ENCODE measurements around the gene CHMP3. TPM values are rescaled to one million over a fixed set of nuclear protein-coding genes. Genes with fewer than 3 reads are reported as not detected.
"Not testable (repeated sequence)": the region's sequence is repeated elsewhere in the genome, so short reads cannot be mapped to it uniquely, and the experiment has no call there.

Gene CHMP3
- total and polyA plus RNA-seq, 2 of the 8 experiments (the other 6 are each of a cell fraction or from before 2014, with no cell fraction given), result 11.7 to 21.9 TPM

DNA sequence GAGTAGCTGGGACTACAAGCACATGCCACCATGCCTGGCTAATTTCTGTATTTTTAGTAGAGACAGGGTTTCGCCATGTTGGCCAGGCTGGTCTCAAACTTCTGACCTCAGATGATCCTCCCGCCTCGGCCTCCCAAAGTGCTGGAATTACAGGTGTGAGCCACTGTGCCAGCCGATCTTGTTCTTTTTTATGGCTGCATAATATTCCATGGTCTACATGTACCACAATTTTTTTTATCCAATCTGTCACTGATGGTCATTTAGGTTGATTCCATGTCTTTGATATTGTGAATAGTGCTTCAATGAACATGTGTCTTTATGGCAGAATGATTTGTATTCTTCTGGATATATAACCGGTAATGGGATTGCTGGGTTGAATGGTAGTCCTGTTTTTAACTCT, 26.5 kb upstream of the CHMP3 start:
- FAIRE-seq; H3K4ac ChIP-seq (replicated peaks; ENCODE audit: insufficient read length, low read depth, low read length); H3K23me2 ChIP-seq (ENCODE audit: low read depth, low read length); H4K5ac ChIP-seq (ENCODE audit: insufficient read length, low read depth, low read length); H2BK20ac ChIP-seq (ENCODE audit: low read length); H3K27ac ChIP-seq (ENCODE audit: low read depth, low read length); H3K79me1 ChIP-seq (ENCODE audit: low read depth, low read length); POLR2A ChIA-PET (ENCODE audit: partially characterized antibody); CTCF ChIA-PET (ENCODE audit: partially characterized antibody); H3K36me3 ChIP-seq (ENCODE audit: control insufficient read depth in 2 of 4, insufficient read depth in 4 of 4, low read length in 3 of 4); H3K4me1 ChIP-seq (replicated peaks in 1 of 4; ENCODE audit: control insufficient read depth in 3 of 4, insufficient read depth in 4 of 4, low read length in 3 of 4); H3K9ac ChIP-seq (replicated peaks in 1 of 4; ENCODE audit: extremely low read depth in 1 of 4, low read depth in 3 of 4, low read length in 3 of 4); H3K23ac ChIP-seq (ENCODE audit: insufficient read length); H3K18ac ChIP-seq (ENCODE audit: extremely low read depth, low read length); H2AK5ac ChIP-seq (ENCODE audit: low read depth, low read length); H4K91ac ChIP-seq (replicated peaks; ENCODE audit: insufficient read length, low read length); H3K14ac ChIP-seq (ENCODE audit: insufficient read length); H3K4me3 ChIP-seq (ENCODE audit: extremely low read depth in 1 of 4, insufficient read depth in 2 of 4, low read depth in 3 of 4, low read length in 4 of 4); H2AFZ ChIP-seq (ENCODE audit: low read length); H3K27me3 ChIP-seq (replicated peaks in 1 of 4; ENCODE audit: control insufficient read depth in 3 of 4, extremely low read depth in 1 of 4, insufficient read depth in 3 of 4, low read length in 3 of 4); H4K8ac ChIP-seq (ENCODE audit: extremely low read depth, insufficient read depth, low read length); H3K79me2 ChIP-seq (ENCODE audit: control insufficient read depth in 1 of 2, insufficient read depth in 2 of 2, low read length in 2 of 2); H2BK15ac ChIP-seq (ENCODE audit: low read length); H2BK5ac ChIP-seq (ENCODE audit: low read depth, low read length); H3K56ac ChIP-seq (replicated peaks; ENCODE audit: insufficient read length, low read depth, low read length); DNase-seq (ENCODE audit: low read depth in 1 of 2, low spot score in 2 of 2); H4K20me1 ChIP-seq (replicated peaks in 1 of 2; ENCODE audit: control insufficient read depth in 1 of 2, insufficient read depth in 2 of 2, low read length in 2 of 2); H2BK120ac ChIP-seq (replicated peaks; ENCODE audit: low read depth, low read length); H3K4me2 ChIP-seq (ENCODE audit: insufficient read depth in 1 of 2, low read depth in 2 of 2, low read length in 2 of 2); H3K9me3 ChIP-seq (ENCODE audit: insufficient read depth in 2 of 2, low read depth in 1 of 2, low read length in 1 of 2); H2BK12ac ChIP-seq (ENCODE audit: low read depth, low read length): not testable (repeated sequence)
- 88% methylated on average over 5 of the region's 5 CpGs; no CpG with 5 or more reads in 1 of the 2 experiments for WGBS, 2 experiments (ENCODE audit: extremely low coverage in 1 of 2, insufficient coverage in 1 of 2, insufficient read length in 1 of 2, insufficient replicate concordance in 2 of 2, low coverage in 1 of 2, low lambda C conversion rate in 2 of 2, missing lambda C conversion rate in 1 of 2)

Data from H1 (cell line).